SU-DHL-6 (cell line): ENCODE data around the gene VWA8.

Experiments
- H2AFZ ChIP-seq: fragments of 200-600 bp; sonication (generic); 2 replicates; pipeline ENCODE4 v1.6.1; 2014; ENCODE audit warnings: low read depth, mild to moderate bottlenecking, moderate library complexity, mixed read lengths, antibody characterized with exemption, low read length; ENCODE audit not compliant: severe bottlenecking
- H3F3A ChIP-seq: fragments of 200-600 bp; shearing (Covaris generic); 2 replicates; pipeline ENCODE4 v1.6.0; 2016; ENCODE audit warnings: antibody characterized with exemption, mild to moderate bottlenecking; ENCODE audit not compliant: insufficient read depth
- H3K27ac ChIP-seq: fragments of 200-600 bp; sonication (generic); 2 replicates; pipeline ENCODE4 v1.5.1; 2016; ENCODE audit warnings: low read depth, mild to moderate bottlenecking, low read length, moderate library complexity, mixed read lengths
- H3K27me3 ChIP-seq: fragments of 200-600 bp; sonication (generic), shearing (Covaris generic); 2 replicates; pipeline ENCODE4 v1.6.0; 2014; ENCODE audit warnings: mild to moderate bottlenecking, low read length
- H3K36me3 ChIP-seq: fragments of 200-600 bp; sonication (generic); 2 replicates; pipeline ENCODE4 v1.6.1; 2014; ENCODE audit warnings: mild to moderate bottlenecking, low read length, mixed read lengths
- H3K4me2 ChIP-seq: fragments of 300-600, 200-600 bp; shearing (Covaris generic), sonication (generic); 2 replicates; pipeline ENCODE4 v1.6.0; 2014; ENCODE audit warnings: low read length, low read depth, mild to moderate bottlenecking; ENCODE audit not compliant: poor library complexity, severe bottlenecking
- H3K4me3 ChIP-seq: fragments of 200-600 bp; sonication (generic); 2 replicates; pipeline ENCODE4 v1.5.1; 2014; ENCODE audit warnings: antibody characterized with exemption, low read length, mild to moderate bottlenecking, mixed read lengths; ENCODE audit not compliant: insufficient read depth, poor library complexity, severe bottlenecking
- H3K79me2 ChIP-seq: fragments of 200-600 bp; sonication (generic); 2 replicates; pipeline ENCODE4 v1.6.1; 2014; ENCODE audit warnings: mild to moderate bottlenecking, low read length, moderate library complexity; ENCODE audit not compliant: insufficient read depth
- H3K9ac ChIP-seq: fragments of 200-600 bp; sonication (generic); 2 replicates; pipeline ENCODE4 v1.7.0; 2014; ENCODE audit warnings: mild to moderate bottlenecking, low read length
- H3K9me2 ChIP-seq: fragments of 200-600 bp; sonication (generic); replicated peaks from 2 replicates; pipeline ENCODE4 v1.6.1; 2014; ENCODE audit warnings: low read length; ENCODE audit not compliant: insufficient read depth
- H3K9me3 ChIP-seq: fragments of 200-600 bp; sonication (generic); 2 replicates; pipeline ENCODE4 v1.6.1; 2014; ENCODE audit warnings: low read length, mixed read lengths; ENCODE audit not compliant: insufficient read depth
- H4K20me1 ChIP-seq: fragments of 200-600 bp; sonication (generic); 2 replicates; pipeline ENCODE4 v1.6.1; 2014; ENCODE audit warnings: low read depth, mild to moderate bottlenecking, antibody characterized with exemption, low read length, moderate library complexity, mixed read lengths
- EZH2phosphoT487 ChIP-seq: fragments of 200-600 bp; sonication (generic), shearing (Covaris generic); conservative IDR thresholded peaks from 2 replicates; pipeline ENCODE4 v1.6.1; 2018; ENCODE audit warnings: mild to moderate bottlenecking, antibody characterized with exemption, low read length, moderate library complexity, mixed read lengths
- TF ChIP-seq, protein P1 (sequence below): fragments of 200-600 bp; sonication (generic); IDR thresholded peaks from one replicate; pipeline ENCODE4 v1.5.1; 2017; ENCODE audit warnings: antibody characterized with exemption, mild to moderate bottlenecking, low read length, moderate library complexity; ENCODE audit not compliant: insufficient read depth, poor library complexity, severe bottlenecking

Gene VWA8

DNA sequence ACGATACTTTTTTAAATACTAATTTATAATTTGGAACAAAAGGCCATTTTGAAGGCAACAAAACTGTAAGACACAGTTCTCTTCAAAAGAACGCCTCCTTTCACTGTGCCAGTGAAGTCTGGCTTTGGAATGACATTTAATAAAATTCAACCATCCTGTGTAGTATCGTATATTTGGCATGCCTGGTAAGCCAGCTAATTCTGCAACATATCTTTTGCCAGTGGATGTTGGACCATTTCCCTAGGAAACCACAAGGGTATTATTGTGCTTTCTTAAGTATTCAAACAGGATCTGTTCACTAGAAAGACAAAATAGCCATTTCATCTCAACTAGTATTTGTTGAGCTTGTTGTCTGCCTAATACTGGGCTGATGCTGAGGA lies 391.9 kb downstream of the VWA8 start:
- Histone ChIP-seq H3K79me2 (no peaks in the 10 kb centered on the region), H4K20me1 (no peaks in the 10 kb centered on the region), H3K4me2 (no peak overlapping the region), H3K36me3 (no peaks in the 10 kb centered on the region), H3K9me3 (no peaks in the 10 kb centered on the region), H2AFZ (no peak overlapping the region), H3F3A (no peaks in the 10 kb centered on the region), H3K27ac (no peak overlapping the region), H3K9me2 (no peaks in the 10 kb centered on the region), H3K4me3 (no peak overlapping the region), H3K9ac (no peak overlapping the region), H3K27me3 (no peaks in the 10 kb centered on the region)
- TF ChIP-seq, protein P1, sequence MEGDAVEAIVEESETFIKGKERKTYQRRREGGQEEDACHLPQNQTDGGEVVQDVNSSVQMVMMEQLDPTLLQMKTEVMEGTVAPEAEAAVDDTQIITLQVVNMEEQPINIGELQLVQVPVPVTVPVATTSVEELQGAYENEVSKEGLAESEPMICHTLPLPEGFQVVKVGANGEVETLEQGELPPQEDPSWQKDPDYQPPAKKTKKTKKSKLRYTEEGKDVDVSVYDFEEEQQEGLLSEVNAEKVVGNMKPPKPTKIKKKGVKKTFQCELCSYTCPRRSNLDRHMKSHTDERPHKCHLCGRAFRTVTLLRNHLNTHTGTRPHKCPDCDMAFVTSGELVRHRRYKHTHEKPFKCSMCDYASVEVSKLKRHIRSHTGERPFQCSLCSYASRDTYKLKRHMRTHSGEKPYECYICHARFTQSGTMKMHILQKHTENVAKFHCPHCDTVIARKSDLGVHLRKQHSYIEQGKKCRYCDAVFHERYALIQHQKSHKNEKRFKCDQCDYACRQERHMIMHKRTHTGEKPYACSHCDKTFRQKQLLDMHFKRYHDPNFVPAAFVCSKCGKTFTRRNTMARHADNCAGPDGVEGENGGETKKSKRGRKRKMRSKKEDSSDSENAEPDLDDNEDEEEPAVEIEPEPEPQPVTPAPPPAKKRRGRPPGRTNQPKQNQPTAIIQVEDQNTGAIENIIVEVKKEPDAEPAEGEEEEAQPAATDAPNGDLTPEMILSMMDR: no peak
- no peak for TF ChIP-seq EZH2phosphoT487

DNA sequence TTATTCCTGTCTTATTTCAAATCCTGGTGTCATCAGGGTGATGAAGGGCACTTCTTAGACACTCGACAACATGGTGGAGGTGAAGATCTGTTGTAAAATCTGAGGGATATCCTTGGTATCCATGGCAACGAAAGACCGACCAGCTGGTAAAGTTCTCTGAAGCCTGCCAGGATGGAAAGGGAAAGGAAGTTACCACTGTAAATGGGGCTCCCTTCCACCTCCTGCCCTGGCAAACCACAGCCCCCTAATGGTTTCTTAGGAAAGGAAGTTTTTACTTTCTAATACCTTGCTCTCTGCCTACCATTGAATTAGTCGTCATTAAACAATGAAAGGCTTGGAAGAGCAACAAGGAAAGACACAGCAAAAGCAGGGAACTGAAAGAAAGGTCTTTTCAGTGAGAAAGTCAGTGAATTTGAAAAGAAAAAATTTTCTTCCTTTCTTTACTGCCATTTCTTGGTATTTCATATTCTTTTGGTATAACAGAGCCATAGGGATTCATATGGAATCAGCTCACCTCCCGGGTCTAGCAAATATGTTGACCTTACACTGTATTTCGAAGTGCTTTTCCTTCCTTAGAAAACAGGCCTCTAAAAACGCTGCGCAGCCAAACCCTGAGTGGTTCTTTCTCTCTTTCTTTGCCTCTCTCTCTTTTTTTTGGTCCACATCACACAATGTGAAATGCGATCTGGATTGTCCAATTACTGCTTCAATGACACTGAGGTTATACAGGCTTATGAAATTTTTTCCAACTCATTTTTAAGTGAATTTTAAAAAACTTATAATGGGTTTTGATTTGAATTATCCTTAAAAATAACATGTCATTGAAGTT lies 392.6 kb downstream of the VWA8 start:
- no peak overlapping the region for H3K4me2 ChIP-seq
- no peaks in the 10 kb centered on the region for H3F3A ChIP-seq
- no peaks in the 10 kb centered on the region for H3K9me3 ChIP-seq
- no peaks in the 10 kb centered on the region for H3K79me2 ChIP-seq
- H3K9me2 ChIP-seq: no peaks in the 10 kb centered on the region
- no peak overlapping the region for H3K27ac ChIP-seq
- no peak overlapping the region for H3K9ac ChIP-seq
- no peaks in the 10 kb centered on the region for H3K27me3 ChIP-seq
- no peaks in the 10 kb centered on the region for H4K20me1 ChIP-seq
- TF ChIP-seq EZH2phosphoT487: no peak
- TF ChIP-seq, protein P1: no peak
- no peaks in the 10 kb centered on the region for H3K36me3 ChIP-seq
- H3K4me3 ChIP-seq: no peak overlapping the region
- no peak overlapping the region for H2AFZ ChIP-seq

DNA sequence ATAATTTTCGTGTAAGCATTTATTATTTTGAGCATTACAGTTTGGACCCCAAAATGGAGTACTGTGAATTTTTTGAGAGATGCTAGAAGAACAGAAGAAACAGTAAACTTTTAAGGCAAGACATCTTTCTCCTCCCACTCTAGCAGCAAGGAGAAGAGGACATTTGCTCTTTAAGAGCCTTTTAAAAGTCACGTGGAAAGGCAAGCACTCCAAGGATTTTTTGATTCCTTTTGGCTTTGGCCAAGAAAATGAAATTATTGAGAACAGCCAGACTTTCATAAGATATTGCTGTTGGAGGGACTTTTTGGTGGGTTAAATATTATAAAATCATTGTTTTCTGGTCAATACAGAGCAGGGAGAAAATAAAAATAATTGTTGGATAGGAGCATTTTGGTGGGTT lies 393.5 kb downstream of the VWA8 start:
- no peaks in the 10 kb centered on the region for H3K36me3 ChIP-seq
- no peaks in the 10 kb centered on the region for H3K9me2 ChIP-seq
- no peaks in the 10 kb centered on the region for H3F3A ChIP-seq
- no peaks in the 10 kb centered on the region for H3K27me3 ChIP-seq
- no peaks in the 10 kb centered on the region for H3K9me3 ChIP-seq
- H2AFZ ChIP-seq: no peak overlapping the region
- no peak overlapping the region for H3K4me3 ChIP-seq
- H3K9ac ChIP-seq: no peak overlapping the region
- no peak overlapping the region for H3K4me2 ChIP-seq
- H4K20me1 ChIP-seq: no peaks in the 10 kb centered on the region
- H3K27ac ChIP-seq: no peak overlapping the region
- TF ChIP-seq, protein P1: no peak
- TF ChIP-seq EZH2phosphoT487: no peak
- H3K79me2 ChIP-seq: no peaks in the 10 kb centered on the region
